ENCODE measurements around the gene POLR3K.

The POLR3K gene

DNA sequence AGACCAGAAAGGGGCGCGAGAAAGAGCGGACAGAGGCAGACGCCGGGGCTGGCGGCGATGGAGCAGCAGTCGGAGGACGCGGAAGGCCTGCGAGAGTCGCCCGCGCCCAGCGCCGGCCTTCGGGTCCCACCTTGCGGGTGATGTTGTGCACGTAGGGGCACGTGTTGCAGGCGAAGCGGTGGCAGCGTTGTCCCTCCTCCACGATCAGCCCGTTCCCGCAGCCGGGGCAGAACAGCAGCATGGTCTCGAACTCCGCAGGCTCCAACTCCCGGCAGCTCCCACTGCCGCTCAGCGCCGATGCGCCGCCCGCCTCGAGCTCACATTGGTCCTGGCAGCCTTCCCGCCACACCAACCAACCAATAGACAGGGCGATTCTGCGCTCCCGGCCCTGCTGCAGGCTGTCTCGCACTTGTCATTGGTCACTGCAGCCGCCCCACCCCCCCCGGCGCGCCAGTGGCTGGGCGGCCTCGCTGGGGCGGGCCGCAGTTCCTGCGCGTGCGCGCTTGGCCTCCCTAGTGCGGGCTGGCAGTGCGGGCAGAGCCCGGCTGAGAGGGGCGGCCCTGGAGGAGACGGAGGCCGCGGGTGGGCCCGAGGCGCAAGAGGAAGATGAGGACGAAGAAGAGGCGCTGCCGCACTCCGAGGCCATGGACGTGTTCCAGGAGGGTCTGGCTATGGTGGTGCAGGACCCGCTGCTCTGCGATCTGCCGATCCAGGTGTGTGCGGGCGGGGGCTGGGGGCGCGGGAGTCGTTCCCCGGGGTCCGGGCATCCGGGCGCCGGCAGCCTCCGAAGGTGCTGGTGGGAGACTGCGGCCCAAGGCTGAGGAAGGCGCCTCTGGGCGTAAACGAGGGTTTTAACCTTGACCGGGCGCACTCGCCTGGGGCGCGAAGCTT, at the start of gene POLR3K, which contains the start of gene SNRNP25:
TSS of gene POLR3K (minus strand) at position 263 of the 891 bp plus-strand sequence. CDS start at position 241, 22 bp downstream.
TSS of gene SNRNP25 (plus strand) at position 483 of the 891 bp plus-strand sequence. CDS start at position 672, 189 bp downstream.
- DNase-seq = peak; percentile 98

DNA sequence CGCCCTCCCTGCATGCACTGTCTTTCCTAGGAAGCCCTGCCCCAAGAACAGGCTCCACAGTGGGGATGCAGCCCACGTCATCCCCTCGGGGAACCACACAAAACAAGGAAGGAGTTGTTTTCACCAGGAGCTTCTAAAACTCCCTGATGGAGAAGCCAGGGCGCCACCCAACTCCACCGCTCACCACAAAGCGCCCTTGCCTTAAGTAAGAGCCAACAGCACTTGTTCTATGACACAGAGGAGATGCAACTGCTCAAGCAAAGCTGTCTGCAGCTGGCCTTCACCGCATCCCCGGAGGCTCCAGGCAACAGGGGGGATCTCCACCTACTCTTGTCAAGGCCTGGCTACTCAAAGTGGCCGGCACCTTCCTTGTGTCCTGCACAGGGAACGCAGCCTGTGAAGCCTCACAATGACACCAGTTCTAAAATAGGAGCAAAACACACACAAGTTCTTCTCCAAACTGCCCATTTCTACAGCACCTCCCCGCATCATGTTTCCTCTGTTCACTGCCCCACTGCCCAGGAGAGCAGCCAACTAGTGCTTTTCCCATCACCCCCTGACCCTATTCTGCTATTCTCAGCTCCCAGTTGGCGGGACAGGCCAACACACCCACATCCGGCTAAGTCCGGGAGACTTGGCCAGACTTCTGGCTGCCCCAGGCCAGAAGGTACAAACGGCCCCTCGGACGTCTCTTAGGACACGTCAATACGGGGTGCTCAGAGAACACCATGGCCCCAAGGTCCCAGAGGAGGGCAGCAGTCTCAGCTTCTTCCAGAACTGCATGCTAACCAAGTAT, 48.9 kb upstream of the POLR3K start:
- DNase-seq = no peak

DNA sequence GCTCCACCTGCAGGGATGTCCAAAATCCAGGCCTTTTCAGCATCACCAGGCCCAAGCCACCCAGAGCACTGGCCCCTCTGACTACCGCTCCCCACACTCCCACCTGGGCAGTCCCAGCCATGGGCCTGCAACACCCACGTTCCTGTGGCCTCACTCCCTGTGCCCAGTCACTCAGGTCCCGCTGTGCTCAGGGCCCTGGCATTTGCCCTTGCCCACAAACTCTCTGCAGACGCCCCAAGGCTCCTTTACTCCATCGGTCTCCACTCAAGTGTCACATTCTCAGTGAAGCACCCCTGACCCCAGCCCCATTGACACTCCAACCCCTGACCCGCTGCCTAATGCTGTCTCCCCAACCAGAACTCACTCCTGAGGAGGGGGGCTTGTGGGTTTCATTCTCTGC, 48.2 kb upstream of the POLR3K start:
- DNase-seq = no peak

DNA sequence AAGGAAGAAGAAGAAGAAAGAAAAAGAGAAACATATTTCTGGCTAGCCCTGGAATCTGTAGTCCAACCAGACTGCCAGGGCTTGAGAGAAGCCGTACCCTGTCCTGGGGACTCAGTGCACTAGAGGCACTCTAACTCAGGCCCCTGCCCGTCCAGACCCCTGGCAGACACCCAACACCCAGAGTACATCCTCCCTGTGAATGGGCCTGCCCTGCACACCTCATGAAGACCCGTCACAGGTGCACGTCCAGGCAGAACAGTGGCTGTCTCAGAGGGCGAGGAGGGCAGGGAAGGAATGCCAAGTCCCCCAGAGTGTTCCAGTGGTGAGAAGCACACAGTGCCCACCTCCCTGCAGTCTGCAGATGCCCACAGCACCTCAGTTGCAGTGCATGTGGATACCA, 47.6 kb upstream of the POLR3K start:
- no peak for DNase-seq

DNA sequence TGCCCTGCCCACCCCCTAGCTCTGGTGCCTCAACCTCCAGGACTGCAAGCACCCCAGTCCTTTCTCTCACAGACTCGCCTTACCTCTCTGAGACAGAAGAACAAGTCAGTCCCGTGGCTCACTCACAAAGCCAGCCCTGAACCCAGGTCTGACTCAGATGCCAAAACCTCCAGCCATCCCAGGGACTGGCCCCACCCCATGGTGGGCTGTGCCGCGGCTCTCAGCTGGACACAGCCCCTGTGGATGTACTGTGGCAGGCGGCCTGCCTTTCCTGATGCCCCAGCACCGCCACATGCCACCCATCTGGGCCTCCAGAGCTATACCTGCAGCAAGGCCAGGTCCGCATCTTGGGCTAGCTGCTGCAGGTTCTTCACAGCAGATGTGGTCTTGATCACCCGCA, 44.4 kb upstream of the POLR3K start:
- DNase-seq = no peak

DNA sequence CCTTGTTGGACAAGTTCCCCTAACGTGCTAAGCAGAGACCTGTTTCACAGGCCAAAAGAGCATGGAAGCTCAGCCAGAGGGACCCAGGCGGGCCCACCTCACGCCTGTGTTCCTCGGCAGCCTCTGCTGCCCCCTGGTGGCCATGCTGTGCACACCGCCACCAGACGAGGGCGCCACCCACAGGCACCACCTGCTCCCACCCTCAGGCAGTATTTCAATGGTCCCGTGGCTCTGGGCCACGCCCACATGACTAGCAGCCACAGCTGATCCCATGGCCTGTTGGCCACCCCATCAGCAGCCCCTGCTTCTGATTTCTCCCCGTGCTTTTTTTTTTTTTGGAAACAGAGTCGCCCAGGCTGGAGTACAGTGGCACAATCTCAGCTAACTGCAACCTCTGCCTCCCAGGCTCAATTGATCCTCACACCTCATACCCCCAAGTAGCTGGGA, 43.5 kb upstream of the POLR3K start:
- peak; percentile 93 for DNase-seq

DNA sequence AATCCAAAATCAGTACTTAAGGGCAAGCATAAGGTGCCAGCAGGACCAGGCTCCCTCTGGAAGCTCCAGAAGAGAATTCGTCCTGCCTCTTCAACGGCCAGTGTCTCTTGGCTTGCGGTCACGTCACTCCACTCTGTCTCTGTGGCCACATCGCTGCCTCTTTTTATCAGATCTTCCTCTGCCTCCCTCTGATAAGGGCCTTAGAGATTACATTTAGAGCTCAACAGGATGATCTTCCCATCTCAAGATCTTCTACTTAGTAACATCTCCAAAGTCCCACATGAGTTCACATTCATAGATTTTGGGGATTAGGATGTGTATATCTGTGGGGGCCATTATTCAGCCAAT, 41.5 kb upstream of the POLR3K start:
- DNase-seq = no peak

DNA sequence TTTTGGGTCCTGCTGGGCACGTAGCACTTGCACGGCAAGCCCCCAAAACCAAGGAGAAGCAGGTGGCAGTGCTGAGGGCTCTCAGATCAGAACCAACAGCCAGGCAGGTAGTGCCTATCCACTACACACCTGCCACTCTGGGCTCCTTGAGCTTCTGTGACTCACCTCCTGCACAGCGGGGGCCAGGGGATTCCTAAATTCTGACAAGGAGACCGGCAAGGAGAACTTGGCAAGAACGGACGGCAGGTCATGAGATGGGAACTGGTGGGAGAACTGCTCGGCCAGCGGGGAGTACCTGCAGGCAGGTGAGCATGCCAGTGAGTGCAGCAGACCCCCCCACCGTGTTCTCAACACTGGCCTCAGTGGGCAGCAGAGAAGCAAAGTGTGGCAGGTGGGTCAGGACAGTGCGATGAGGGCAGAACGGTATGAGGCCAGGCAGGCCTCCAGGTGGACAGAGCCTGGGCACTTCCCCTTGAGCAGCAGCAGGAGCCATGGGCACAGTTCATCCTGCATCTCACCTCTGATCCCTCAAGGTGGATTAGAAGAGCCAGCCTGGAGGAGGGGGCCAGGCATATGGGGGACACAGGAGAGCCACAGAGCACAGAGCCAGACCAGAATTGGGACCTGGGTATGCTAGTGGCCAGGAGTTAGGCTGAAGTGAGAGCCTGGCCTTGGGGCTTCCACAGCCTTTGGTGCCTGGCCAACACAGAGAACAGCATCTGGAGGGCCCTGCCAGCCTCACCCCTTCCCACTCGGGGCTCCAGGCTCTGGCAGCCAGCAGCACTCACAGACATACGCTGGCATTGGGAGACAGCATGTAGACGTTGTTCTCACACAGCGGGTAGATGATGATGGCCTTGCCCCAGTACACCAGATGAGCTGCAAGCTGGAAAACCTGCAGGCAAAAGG, 39.3 kb upstream of the POLR3K start:
- DNase-seq = no peak

DNA sequence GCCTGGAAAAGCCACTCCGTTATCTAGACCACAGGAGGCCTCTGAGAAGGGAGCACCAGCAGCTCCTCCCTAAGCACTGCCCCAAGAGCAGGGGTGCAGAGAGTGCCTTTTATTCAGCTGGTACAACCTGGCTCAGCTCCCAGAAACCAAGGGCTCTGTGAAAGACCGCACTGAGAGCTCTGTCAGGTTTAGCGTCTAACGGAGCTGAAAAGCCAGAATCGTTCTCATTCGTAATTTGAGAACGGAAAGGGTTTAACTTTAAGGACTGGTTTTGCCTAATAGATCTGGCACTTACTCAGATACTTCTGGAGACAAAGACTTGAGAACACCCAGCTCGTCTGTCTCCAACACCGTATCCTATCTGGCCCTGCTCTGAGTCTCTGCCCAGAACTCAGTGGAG, 38.1 kb upstream of the POLR3K start:
- no peak for DNase-seq

DNA sequence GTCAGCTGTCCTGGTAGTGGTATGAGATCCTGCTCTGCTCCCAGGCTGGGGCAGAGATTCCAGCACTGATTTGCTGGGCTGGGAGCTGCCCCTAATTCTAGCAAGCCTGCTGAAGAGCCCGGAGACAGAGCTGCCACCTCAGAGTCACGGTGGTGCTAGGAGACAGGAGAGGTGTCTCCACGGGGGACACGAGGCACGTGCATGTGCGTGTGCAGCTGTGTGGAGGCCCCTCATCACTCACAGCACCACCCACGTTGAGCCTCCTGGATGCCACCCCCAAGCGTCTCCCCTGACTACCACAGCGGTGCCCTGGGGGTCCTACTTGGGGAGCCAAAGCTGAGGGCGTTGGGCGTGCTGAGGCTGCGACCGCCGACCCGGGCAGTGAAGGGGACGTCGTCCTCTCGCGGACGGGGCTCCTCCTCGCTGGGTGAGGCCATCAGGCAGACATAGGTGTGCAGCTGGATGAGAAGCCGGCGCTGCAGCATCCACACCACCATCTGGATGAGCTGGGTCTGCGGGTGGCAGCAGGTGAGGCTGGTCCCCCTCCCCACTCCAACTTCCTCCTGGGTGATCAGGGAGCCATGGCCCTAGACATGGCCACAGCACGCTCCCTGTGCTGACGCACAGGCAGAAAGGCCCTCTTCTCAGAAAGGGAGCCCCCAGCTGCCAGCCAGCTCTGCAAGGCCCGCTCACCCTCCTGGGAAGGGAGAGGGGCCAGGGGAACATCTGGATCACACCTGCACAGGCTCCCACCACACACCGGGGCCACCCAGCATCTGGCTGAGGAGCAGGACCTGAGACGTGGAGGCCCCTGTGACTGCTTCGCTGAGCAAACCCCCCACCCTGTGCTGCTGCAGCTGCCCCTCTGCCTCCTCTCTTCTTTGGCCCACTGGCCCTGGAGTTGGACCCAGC, 36.2 kb upstream of the POLR3K start:
- DNase-seq = no peak

DNA sequence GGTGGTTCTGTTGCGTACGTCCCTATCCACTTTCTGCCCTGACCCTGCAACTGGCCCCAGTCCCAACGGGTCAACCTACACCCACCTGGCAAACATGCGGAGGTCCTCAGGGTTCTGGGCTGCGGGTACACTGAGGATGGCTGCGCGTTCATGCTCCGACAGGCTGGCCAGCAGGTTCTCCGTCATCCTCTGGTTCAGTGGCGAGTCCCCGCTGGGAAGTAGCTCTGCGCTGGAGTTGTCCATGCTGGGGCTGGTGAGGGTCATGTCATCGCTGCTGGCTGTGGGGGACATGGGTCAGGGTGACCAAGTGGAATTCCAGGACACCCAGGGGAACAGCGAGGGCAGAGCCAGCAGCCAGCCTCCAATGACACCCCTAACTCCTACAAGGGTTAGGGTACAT, 35.2 kb upstream of the POLR3K start:
- no peak for DNase-seq

DNA sequence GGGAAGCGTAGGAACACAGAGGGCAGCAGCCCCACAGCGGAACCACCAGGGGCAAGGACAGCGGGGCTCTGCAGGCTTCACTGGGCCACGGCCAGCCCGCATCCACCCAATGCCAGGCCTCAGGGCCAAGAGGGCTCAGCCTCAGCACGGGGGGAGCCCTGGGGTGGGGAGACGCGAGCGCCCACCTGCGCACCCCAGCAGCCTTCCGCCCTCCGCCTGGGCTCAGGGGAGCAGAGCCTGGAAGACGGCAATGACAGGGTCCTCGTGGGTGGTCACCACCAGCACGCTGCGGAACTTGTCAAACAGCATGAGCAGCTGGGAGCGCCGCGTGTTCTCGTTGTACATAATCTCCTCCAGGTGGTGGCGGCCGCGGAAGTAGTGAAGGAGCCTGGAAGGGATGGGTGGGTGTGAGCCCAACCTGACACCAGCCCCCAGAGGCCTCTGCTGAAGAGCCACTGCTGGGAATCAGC, 33.1 kb upstream of the POLR3K start:
- DNase-seq = no peak

DNA sequence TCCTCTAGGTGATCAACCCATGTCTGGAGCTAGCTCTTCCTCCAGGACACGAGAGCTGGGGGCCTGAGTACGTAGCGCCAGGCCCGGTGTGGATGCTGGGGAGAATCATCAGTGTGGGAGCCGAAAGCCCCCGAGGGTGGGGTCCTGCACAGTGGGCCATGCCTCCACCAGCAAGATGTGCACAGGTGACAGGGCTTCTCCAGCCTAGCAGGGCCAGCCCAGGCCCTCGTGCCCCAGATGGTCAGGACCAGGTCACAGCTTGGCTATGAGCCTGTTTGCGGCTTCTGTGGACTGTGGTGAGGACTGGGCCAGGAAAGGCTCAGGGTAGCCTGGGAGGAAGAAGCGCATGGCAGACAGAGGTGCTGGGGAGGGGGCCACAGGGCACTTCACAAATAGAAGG, 32.5 kb upstream of the POLR3K start:
- DNase-seq = no peak

DNA sequence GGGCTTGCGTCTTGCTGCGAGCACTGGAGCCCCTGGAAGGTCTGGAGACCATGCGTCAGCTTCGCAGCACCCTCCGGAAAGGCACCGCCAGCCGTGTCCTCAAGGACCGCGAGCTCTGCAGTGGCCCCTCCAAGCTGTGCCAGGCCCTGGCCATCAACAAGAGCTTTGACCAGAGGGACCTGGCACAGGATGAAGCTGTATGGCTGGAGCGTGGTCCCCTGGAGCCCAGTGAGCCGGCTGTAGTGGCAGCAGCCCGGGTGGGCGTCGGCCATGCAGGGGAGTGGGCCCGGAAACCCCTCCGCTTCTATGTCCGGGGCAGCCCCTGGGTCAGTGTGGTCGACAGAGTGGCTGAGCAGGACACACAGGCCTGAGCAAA, 32.0 kb upstream of the POLR3K start:
- DNase-seq = no peak

DNA sequence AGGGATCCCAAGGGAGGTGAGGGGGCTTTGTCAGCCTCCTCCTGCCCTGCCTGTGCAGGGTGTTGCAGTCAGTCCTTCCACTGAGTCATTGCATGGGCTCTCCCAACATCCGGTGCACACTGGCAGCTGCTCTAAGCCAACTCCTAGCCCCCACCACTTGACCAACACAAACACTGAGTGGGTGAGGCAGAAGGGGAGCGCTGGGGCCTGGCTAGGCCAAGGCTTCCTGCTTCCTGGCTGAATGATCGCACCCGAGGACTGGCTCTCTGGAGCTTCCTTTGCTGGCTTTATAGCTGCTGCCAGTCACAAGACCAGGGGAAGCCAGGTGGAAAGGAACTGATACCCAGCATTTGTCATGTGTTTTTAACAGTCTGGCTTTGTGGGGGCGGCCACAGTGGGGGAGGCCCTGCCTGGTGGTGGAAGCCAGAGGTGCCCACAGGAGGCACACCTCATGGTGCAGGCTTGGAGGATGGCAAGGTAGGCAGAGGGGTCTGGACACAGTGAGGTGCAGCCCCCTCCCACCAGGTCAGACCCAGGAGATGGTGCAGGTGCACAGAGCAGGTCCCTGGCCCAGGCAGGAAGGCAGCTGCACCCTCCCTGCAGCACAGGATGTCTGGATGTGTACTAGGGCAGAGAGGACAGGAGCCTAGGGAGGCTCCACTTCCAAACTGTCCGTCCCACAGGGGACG, 31.5 kb upstream of the POLR3K start:
- DNase-seq = peak; percentile 78

DNA sequence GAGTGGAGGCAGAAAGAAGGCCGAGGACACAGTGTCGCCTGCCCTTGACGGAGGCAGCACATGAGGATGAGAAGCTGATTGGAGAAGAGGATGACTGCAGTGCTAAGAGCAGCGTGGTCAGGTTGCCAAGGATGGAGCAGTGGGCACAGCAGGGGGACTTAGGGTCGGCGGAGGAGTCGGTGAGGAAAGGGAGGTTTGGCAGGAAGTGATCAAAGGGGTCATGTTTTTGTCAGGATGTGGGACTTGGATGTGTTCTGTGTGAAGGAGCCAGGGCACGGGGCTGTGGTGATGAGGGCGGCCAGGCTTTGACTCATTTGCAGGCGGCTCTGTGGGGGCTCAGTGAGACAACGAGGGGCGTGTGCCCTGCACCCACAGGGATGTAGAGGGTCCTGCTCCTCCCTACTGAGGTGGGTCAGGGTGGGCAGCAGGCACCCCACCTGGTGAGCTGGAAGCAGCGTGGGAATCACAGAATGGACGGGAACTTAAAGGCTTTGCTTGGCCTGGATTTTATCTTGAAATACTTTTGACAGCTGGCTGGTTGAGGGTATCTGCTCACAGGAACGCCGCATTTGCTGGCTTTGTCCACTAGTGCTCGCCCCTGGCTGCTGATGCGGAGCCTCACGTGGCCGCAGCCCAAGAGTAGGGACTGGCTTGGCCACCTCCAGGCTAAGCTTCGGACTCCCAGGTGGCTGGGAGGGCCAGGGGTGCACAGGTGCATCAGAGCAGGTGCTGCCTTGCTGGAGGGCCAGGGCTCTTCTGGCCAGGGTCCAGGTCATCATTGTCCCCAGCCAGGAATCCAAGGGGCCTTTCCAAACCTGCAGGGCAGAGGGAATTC, 30.6 kb upstream of the POLR3K start:
- peak; percentile 50 for DNase-seq

DNA sequence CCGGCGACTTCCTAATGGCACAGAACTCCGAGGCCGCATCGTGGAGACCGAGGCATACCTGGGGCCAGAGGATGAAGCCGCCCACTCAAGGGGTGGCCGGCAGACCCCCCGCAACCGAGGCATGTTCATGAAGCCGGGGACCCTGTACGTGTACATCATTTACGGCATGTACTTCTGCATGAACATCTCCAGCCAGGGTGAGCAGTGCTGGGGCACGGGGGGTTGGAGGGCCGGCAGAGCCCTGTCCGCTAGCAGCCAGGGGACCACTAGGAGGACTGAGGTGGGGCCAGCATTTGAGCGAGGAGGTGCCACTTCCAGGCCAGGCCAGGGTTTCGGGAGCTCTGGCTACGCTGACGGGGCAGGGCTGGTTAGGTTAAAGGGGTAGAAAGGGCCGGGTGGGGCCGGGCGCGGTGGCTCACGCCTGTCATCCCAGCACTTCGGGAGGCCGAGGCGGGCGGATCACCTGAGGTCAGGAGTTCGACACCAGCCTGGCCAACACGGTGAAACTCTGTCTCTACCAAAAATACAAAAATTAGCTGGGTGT, 29.7 kb upstream of the POLR3K start:
- no peak for DNase-seq

DNA sequence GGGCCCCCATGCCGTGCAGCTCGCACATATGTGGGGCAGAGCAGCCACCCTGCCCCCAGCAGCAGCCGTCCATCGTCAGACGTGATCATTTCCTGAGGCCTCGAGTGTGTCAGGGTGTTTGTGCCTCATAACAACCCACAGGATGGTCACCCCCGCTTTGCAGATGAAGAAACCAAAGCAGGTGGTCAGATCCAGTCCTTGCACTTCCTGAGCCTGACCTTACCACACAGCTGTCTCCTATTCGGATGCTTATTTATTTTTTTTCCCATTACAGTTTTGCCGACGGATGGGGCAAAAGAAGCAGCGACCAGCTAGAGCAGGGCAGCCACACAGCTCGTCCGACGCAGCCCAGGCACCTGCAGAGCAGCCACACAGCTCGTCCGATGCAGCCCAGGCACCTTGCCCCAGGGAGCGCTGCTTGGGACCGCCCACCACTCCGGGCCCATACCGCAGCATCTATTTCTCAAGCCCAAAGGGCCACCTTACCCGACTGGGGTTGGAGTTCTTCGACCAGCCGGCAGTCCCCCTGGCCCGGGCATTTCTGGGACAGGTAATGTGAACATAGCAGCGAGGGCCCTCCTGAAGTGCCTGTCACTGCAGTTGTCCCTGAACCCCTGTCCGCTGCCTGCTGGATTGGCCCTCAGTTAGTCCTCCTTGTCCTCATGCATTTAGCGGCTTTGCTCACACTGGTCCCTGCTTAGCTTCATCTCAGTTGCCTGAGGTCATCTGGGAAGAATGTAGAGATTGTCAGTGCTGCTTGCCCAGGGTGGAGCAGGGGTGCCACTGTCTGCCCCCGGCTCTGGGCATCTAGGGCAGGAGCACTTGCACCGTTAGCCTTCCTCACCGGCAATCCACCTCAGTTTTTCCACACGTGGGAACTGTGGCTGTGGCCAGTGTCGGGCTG, 26.0 kb upstream of the POLR3K start:
- DNase-seq = no peak

All from stimulated activated CD8-positive, alpha-beta memory T cell treated with anti-CD3 and anti-CD28 coated beads, Interleukin-4, amount 100 ng/mL, for 48 hours (primary cell).